ENCODE data around the gene NEU2. TPM values are rescaled to one million over a fixed set of nuclear protein-coding genes. Genes with fewer than 3 reads are reported as not detected.

The NEU2 gene
- total and polyA plus RNA-seq, 2 experiments from 2014 or later = not detected

- Histone ChIP-seq H2AFZ (no peak overlapping the region), H3K4me2 (no peak overlapping the region), H4K20me1 (ENCODE audit: insufficient read depth, poor library complexity, severe bottlenecking) (no peaks in the 10 kb centered on the region), H3K36me3 (replicated peaks; ENCODE audit: insufficient read depth, low read depth) (no peaks in the 10 kb centered on the region), H3K4me3 (no peak overlapping the region), H3K4me1 (ENCODE audit: insufficient read depth) (no peaks in the 10 kb centered on the region), H3K27me3 (no peaks in the 10 kb centered on the region), H3K79me2 (no peaks in the 10 kb centered on the region), H3K9me2 (replicated peaks; ENCODE audit: insufficient read depth) (no peaks in the 10 kb centered on the region), H3K9me3 (ENCODE audit: low read depth) (no peaks in the 10 kb centered on the region), H3K27ac (no peak overlapping the region)
- no peak for TF ChIP-seq CTCF (IDR thresholded peaks at IDR 0.05; ENCODE audit: poor library complexity)
- no peak for TF ChIP-seq EZH2 (IDR thresholded peaks at IDR 0.05; ENCODE audit: borderline replicate concordance)
- TF ChIP-seq EZH2phosphoT487 (IDR thresholded peaks at IDR 0.05; ENCODE audit: low read depth, severe bottlenecking, unreplicated experiment) = no peak
- DNase-seq (ENCODE audit: low spot score) = no peak
- WGBS (ENCODE audit: low lambda C conversion rate, missing lambda C conversion rate) = 90% methylated on average over 8 of the region's 8 CpGs
Measured at GRCh38 chr2:233022561-233022960, 9.9 kb upstream of the NEU2 start.

- H3K4me2 ChIP-seq = no peak overlapping the region
- H3K27ac ChIP-seq = no peak overlapping the region
- 92% methylated on average over 18 of the region's 18 CpGs for WGBS (ENCODE audit: low lambda C conversion rate, missing lambda C conversion rate)
- no peaks in the 10 kb centered on the region for H4K20me1 ChIP-seq (ENCODE audit: insufficient read depth, poor library complexity, severe bottlenecking)
- no peaks in the 10 kb centered on the region for H3K9me2 ChIP-seq (replicated peaks; ENCODE audit: insufficient read depth)
- H2AFZ ChIP-seq = no peak overlapping the region
- no peaks in the 10 kb centered on the region for H3K27me3 ChIP-seq
- H3K79me2 ChIP-seq = no peaks in the 10 kb centered on the region
- H3K9me3 ChIP-seq (ENCODE audit: low read depth) = no peaks in the 10 kb centered on the region
- no peaks in the 10 kb centered on the region for H3K36me3 ChIP-seq (replicated peaks; ENCODE audit: insufficient read depth, low read depth)
- no peak for TF ChIP-seq CTCF (IDR thresholded peaks at IDR 0.05; ENCODE audit: poor library complexity)
- no peak for TF ChIP-seq EZH2 (IDR thresholded peaks at IDR 0.05; ENCODE audit: borderline replicate concordance)
- no peak for TF ChIP-seq EZH2phosphoT487 (IDR thresholded peaks at IDR 0.05; ENCODE audit: low read depth, severe bottlenecking, unreplicated experiment)
- no peaks in the 10 kb centered on the region for H3K4me1 ChIP-seq (ENCODE audit: insufficient read depth)
- no peak overlapping the region for H3K4me3 ChIP-seq
- DNase-seq (ENCODE audit: low spot score) = no peak
Measured at GRCh38 chr2:233023007-233023760, 9.3 kb upstream of the NEU2 start.

- DNase-seq (ENCODE audit: low spot score) = no peak
- Histone ChIP-seq H3K9me2 (replicated peaks; ENCODE audit: insufficient read depth) (no peaks in the 10 kb centered on the region), H3K27ac (no peak overlapping the region), H3K4me1 (ENCODE audit: insufficient read depth) (no peaks in the 10 kb centered on the region), H3K9me3 (ENCODE audit: low read depth) (no peaks in the 10 kb centered on the region), H3K27me3 (no peaks in the 10 kb centered on the region), H3K36me3 (replicated peaks; ENCODE audit: insufficient read depth, low read depth) (no peaks in the 10 kb centered on the region), H3K79me2 (no peaks in the 10 kb centered on the region), H2AFZ (no peak overlapping the region), H4K20me1 (ENCODE audit: insufficient read depth, poor library complexity, severe bottlenecking) (no peaks in the 10 kb centered on the region), H3K4me2 (no peak overlapping the region), H3K4me3 (no peak overlapping the region)
- 92% methylated on average over 14 of the region's 14 CpGs for WGBS (ENCODE audit: low lambda C conversion rate, missing lambda C conversion rate)
- TF ChIP-seq CTCF (IDR thresholded peaks at IDR 0.05; ENCODE audit: poor library complexity) = no peak
- no peak for TF ChIP-seq EZH2phosphoT487 (IDR thresholded peaks at IDR 0.05; ENCODE audit: low read depth, severe bottlenecking, unreplicated experiment)
- no peak for TF ChIP-seq EZH2 (IDR thresholded peaks at IDR 0.05; ENCODE audit: borderline replicate concordance)
Measured at GRCh38 chr2:233023761-233024410, 8.6 kb upstream of the NEU2 start.

Measured in hepatocyte (in vitro differentiated cells).